ENCODE data around the gene WFDC10B. TPM values are rescaled to one million over a fixed set of nuclear protein-coding genes. Genes with fewer than 3 reads are reported as not detected.

WFDC10B gene
- total and polyA plus RNA-seq, 9 of the 15 experiments (the other 6 are each of a cell fraction or from before 2014, with no cell fraction given): not detected

DNA sequence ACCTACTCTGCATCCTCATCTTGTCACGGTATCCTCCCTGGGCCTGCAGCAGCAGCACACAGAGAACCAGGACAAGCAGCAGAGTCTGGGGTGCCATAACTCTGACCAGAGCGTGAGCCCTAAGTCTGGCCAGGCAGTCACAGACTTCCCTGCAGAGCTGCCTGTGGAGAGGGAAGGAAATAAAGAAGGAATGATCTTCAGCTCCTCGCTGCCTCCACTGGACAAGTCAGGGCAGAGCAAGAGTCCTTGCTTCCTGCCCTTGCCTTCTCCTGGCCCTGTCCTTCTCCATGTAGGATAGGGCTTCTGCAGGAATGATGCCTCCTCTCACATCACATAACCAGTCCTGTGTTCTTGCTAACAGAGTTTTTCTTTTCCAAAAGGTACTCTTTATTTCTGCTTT is 18.9 kb downstream of the WFDC10B start:
- in situ Hi-C loops (cut with MboI) (no loop called here), intact Hi-C loops (cut with micrococcal nuclease) (no loop called here)
- 0% methylated on average over 3 of the region's 3 CpGs for WGBS (ENCODE audit: insufficient coverage, low coverage, missing lambda C conversion rate)
- ChIA-PET CTCF (ENCODE audit: low intra/inter-chr PET ratio) (interaction anchor here (0.6 kb wide), 1 partner anchor 228 kb away, joined by 5 read pairs; no protein-coding TSS in a partner anchor), POLR2A (interaction anchor here (0.5 kb wide), 1 partner anchor 608 kb away, joined by 3 read pairs; no protein-coding TSS in a partner anchor)
- Histone ChIP-seq H4K20me1 (replicated peaks; ENCODE audit: control insufficient read depth, insufficient read depth, low read length) (no peaks in the 10 kb centered on the region), H3K9me1 (ENCODE audit: control insufficient read depth, insufficient read depth, low read length) (no peaks in the 10 kb centered on the region), H3K9ac (ENCODE audit: insufficient read depth in 1 of 2, low read depth in 2 of 2, low read length in 2 of 2) (no peak overlapping the region), H3K27ac (ENCODE audit: extremely low read depth, low read depth, low read length) (no peak overlapping the region), H3K4me2 (ENCODE audit: insufficient read depth, low read length) (no peak overlapping the region), H3K79me2 (ENCODE audit: control insufficient read depth, insufficient read depth, low read length) (no peaks in the 10 kb centered on the region), H2AFZ (ENCODE audit: low read depth, low read length) (no peak overlapping the region), H3K4me3 (no peak overlapping the region), H3K36me3 (ENCODE audit: control insufficient read depth, insufficient read depth, low read length) (no peaks in the 10 kb centered on the region), H3K4me1 (replicated peaks in 1 of 2; ENCODE audit: control insufficient read depth in 2 of 2, insufficient read depth in 2 of 2, low read length in 2 of 2) (no peaks in the 10 kb centered on the region), H3K9me3 (replicated peaks; ENCODE audit: control insufficient read depth, insufficient read depth, low read depth, low read length) (no peaks in the 10 kb centered on the region), H3K27me3 (ENCODE audit: control insufficient read depth in 2 of 2, insufficient read depth in 2 of 2, low read length in 2 of 2) (no peaks in the 10 kb centered on the region)
- peak in 3 of 4 experiments; percentile 4 to 9 (median 7) for DNase-seq (ENCODE audit: extremely low read depth in 1 of 4, low spot score in 3 of 4)
- no peak for TF ChIP-seq RFX7 (CRISPR knock-in tag; IDR thresholded peaks at IDR 0.05)
- TF ChIP-seq JUND (IDR thresholded peaks at IDR 0.05; ENCODE audit: borderline replicate concordance, low read depth, low read length): no peak
- no peak for TF ChIP-seq JUND (tag; IDR thresholded peaks at IDR 0.05; ENCODE audit: borderline replicate concordance, low read depth, low read length)
- TF ChIP-seq CTCF (IDR thresholded peaks at IDR 0.05 in 2 of 3, conservative IDR thresholded peaks at IDR 0.05 in 1 of 3; ENCODE audit: insufficient read depth in 2 of 3, low read depth in 1 of 3, low read length in 3 of 3): peak in 1 of 3 experiments; percentile 12; a peak in 1 of 6 replicates
- TF ChIP-seq CXXC5 (CRISPR knock-in tag; IDR thresholded peaks at IDR 0.05): no peak
- no peak for FAIRE-seq
- peak; percentile 56; the same call in 2 of the 3 replicates for ATAC-seq
- BruUV-seq (replicated peaks): no TSS peak

Measured in K562 (cell line).